GM18498 (cell line): Measurements from ENCODE around the gene PLEKHM3.

Experiments used
- ATAC-seq: cut with Tn5 transposase; IDR thresholded peaks from one replicate; pipeline ENCODE4 v1.9.1; 2021; ENCODE audit warnings: mild to moderate bottlenecking, moderate library complexity; ENCODE audit not compliant: unreplicated experiment

The PLEKHM3 gene

GRCh38 chr2:207895274-207895860 lies 130.0 kb downstream of the PLEKHM3 start:
- ATAC-seq, result no peak

GRCh38 chr2:207892716-207893402 lies 132.5 kb downstream of the PLEKHM3 start:
- no peak for ATAC-seq

DNA sequence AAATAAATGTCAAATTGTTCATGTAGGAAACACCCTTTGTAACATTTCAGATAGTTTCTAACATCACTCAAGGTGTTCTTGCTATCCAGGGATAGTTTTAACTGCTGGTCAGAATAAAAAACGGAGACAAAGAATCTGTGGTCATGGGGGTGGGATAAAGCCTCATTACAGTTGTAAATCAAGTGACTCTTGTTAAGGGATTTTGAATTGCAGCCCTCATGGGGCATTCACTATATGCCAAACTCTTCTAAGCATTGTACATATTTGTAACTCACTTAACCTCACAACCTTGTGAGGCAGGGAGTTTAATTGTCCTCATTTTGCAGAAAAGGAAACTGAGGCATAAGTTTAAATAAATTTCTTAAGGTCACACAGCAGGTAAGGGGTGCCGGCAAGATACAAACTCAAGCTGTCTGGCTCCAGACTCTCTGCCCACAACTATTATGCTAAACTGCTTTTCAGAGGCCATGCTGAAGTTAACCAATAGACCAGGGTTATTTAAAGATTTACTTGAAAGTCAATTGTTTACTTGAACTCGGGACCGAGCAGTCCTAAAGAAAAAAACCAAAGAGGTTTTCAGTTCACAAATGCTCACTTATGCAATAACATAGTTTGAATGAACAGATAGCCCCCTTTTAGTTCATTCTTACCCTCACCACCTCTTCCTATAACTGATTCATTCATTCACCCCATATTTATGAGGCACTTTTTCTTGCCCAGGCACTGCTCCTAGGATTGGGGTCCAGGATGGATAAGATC lies 134.1 kb downstream of the PLEKHM3 start:
- ATAC-seq, result no peak

DNA sequence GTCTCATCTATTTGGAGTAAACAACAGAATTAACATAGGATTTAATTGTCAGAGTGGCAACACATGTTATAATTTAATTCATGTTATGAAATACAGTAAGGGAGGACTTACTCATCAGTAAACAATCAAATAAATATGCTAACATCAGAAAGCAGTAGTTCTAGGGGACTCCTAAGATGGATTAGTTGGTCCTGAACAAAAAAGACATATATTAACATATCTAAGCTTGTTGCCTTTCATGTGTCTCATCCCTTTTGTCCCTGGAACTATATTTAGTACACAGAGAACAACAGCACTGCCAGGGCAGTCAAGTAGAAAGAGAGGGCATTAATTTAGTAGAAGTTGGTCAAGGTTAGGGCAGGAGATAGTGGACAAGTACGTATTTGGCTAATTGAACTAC lies 137.8 kb downstream of the PLEKHM3 start:
- no peak for ATAC-seq

DNA sequence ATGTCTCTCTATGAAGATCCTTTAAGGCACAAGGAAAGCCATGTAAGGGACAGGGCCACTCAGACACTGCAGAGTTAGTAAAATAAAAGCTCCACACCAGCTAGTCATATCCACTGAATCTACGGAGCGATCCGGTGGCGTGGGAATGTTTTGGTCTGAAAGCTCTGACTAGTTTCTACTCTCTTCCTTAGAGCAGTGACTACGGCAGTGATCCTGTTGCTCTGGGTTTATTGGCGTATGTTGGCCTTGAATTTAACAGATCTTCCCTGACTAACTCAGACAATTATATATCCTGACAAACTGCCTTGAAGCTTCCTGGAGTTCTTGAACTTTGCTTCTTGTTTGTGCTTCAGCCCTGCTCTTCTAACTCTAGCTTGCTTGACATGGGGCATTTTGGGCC lies 140.3 kb downstream of the PLEKHM3 start:
- no peak for ATAC-seq

GRCh38 chr2:207884127-207884526 lies 141.2 kb downstream of the PLEKHM3 start:
- no peak for ATAC-seq

DNA sequence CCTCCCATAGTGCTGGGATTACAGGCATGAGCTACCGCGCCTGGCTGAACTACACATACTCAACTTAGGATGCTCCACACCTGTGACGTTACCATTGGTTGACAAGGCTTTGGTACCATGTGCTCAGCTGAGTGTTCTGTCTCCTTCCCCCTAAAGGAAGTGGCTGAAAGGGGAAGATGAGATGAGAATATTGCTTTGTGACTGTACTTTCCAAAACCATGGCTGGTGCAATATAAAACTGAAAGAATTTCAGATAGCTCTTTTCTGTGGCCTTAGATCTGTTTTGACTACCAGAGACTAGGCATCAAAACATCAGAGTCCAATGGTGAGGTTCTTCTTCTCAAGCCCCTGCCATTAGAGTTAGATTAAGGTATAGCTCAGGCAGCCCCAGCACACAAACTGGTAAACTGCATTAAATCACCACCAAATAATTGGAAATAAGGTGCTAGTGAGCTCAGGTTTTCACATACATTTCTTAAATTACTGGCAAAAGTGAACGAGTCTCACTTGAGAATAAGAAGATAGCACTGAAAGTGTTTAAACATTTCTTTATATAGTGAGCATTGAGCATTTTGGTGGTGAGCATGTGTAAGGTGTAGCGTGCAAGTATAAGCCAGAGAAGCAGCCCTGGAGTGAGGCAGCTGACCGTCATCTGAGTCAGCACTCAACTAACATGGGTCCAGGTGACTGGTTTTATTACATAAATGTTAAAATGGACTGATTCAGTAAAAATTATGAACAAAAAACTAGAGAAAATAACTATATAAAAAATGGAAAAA lies 142.1 kb downstream of the PLEKHM3 start:
- ATAC-seq, result peak; percentile 65

DNA sequence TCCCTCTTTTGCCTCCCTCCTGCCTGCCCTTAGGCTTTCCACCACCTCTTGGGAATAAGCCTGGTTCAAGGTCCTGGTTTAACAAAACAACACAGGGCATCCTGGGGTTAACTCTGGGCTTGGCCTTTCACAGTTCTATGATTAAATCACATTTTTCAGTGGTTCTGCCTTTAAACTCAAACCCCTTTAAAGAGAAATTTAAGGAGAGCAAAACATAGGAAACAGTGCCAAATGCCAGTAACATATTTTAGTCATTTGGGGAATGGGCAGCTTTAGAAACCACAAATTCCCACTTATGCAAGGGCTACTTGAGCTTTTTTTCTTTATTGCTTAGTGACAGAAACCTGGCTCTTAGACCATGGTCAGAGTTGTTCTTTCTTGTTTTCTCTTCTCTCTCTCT lies 143.4 kb downstream of the PLEKHM3 start:
- no peak for ATAC-seq

- ATAC-seq, result no peak
Observed at GRCh38 chr2:207879536-207879935, 145.8 kb downstream of the PLEKHM3 start.

- no peak for ATAC-seq
Observed at GRCh38 chr2:207876842-207877535, 148.3 kb downstream of the PLEKHM3 start.

GRCh38 chr2:207875473-207876212 lies 149.7 kb downstream of the PLEKHM3 start:
- no peak for ATAC-seq

- peak; percentile 76 for ATAC-seq
Observed at GRCh38 chr2:207873794-207874193, 151.5 kb downstream of the PLEKHM3 start.

DNA sequence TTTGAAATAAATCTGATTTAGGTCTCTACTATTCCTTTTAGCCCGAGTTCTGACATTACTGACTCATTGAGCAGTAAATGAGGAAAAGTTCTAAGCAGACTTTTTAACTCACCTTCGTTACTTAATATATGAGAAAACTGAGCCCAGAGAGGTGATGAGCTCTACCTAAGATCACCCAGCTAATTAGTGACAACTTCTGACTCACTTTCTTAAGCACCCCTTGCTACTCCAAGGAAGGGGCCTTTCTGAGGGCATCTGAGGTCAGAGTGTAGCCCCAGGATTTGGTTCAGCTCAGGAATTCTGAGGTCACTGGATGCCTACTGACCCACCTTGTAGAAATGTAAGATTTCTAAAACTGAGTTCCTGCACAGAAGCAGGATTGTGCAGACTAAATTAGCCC lies 153.4 kb downstream of the PLEKHM3 start:
- no peak for ATAC-seq

- no peak for ATAC-seq
Observed at GRCh38 chr2:207871506-207871905, 153.8 kb downstream of the PLEKHM3 start.

GRCh38 chr2:207870814-207871213 lies 154.5 kb downstream of the PLEKHM3 start:
- ATAC-seq, result no peak

DNA sequence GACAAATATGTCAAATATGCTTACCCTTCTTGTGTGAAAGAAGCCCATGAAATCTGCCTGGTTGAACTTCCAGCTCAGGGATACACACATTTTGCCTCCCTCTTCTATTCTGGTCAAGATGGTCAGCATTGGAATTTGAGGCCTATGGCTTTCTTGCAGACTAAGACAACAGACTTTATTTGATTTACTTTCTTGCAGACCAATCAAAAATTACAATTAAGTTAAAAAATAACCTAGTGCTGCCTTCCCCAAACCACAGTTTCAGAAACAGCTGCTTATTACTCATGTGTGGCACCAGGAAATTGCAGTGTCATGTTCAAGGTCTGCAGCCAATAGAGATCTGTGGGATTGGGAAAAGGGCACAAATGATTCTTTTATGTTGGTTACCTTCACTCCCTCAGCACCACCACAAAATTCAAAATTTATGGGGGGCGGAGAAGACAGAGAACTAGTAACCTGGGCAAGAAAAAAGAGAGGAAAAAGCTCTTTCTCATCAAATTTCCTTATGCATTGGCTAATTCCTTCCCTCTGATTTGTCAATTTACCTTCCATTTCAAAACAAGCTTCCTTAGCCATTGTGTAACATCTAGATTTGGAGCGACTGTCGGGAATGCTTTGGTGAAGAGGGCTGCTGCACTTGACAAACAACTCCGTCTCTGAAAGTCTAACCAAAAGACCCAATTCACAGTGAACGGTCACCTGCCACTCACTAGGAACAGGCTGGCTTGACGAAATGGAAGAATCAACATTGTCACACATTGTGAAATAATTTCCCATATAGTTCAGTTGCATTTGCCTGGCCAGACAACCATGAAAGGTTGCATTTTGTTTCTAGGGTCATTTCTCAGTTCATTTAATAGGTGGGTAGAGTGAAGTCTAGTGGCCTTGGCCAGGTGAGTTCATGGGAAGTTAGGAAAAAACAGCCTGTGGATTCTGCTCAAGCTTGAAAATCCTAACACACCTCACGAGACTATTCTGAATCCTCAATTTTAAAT lies 155.2 kb downstream of the PLEKHM3 start:
- ATAC-seq, result peak; percentile 60

GRCh38 chr2:207868855-207869596 lies 156.3 kb downstream of the PLEKHM3 start:
- ATAC-seq, result no peak

DNA sequence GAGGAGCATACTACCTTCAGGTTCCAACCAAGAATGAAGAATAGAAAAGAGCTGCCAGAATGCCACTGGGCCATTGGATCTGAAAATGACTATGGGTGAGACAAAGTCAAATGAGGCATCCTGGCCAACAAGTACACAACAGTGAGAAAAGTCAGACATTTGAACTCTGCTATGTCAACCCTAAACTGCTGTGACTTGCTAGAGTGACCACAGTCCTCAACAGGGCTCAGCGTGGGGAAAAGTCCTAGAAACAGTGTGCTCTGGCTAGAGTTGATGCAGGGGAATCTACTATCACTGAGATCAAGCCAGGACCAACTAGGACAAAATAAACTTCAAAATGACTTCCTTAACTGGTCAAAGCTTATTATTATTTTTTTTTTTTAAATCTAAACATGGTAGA lies 157.4 kb downstream of the PLEKHM3 start:
- ATAC-seq, result no peak
